IPS-18a (cell line): Measurements from ENCODE around the gene COPS2.

Experiments
- H3K27ac ChIP-seq: one replicate; pipeline ENCODE4 v1.5.1; 2013; ENCODE audit warnings: low read length
- H3K27me3 ChIP-seq: one replicate; pipeline ENCODE4 v1.6.1; 2013; ENCODE audit warnings: mild to moderate bottlenecking, low read length; ENCODE audit not compliant: control insufficient read depth, insufficient read depth
- H3K36me3 ChIP-seq: one replicate; pipeline ENCODE4 v1.6.1; 2013; ENCODE audit warnings: low read depth, low read length; ENCODE audit not compliant: control insufficient read depth
- H3K4me1 ChIP-seq: one replicate; pipeline ENCODE4 v1.6.1; 2013; ENCODE audit warnings: low read depth, low read length; ENCODE audit not compliant: control insufficient read depth
- H3K4me3 ChIP-seq: one replicate; pipeline ENCODE4 v1.5.1; 2013; ENCODE audit warnings: low read length
- H3K9ac ChIP-seq: one replicate; pipeline ENCODE4 v1.6.1; 2013; ENCODE audit warnings: mild to moderate bottlenecking, low read length, moderate library complexity
- H3K9me3 ChIP-seq: one replicate; pipeline ENCODE4 v1.6.1; 2013; ENCODE audit warnings: low read depth, low read length; ENCODE audit not compliant: control insufficient read depth

The COPS2 gene

GRCh38 chr15:49124371-49124770 is 31.0 kb downstream of the COPS2 start:
- Histone ChIP-seq H3K4me1 (no peaks in the 10 kb centered on the region), H3K9me3 (no peaks in the 10 kb centered on the region), H3K9ac (no peak overlapping the region), H3K36me3 (peaks cover 30% of the 10 kb centered on the region), H3K27me3 (no peaks in the 10 kb centered on the region), H3K27ac (no peak overlapping the region), H3K4me3 (no peak overlapping the region)

GRCh38 chr15:49122541-49123062 is 32.8 kb downstream of the COPS2 start:
- peaks cover 14% of the 10 kb centered on the region for H3K36me3 ChIP-seq
- H3K27me3 ChIP-seq: no peaks in the 10 kb centered on the region
- no peak overlapping the region for H3K27ac ChIP-seq
- H3K4me1 ChIP-seq: no peaks in the 10 kb centered on the region
- no peak overlapping the region for H3K4me3 ChIP-seq
- no peaks in the 10 kb centered on the region for H3K9me3 ChIP-seq
- H3K9ac ChIP-seq: no peak overlapping the region

GRCh38 chr15:49121901-49122300 is 33.5 kb downstream of the COPS2 start:
- H3K4me1 ChIP-seq: no peaks in the 10 kb centered on the region
- H3K27ac ChIP-seq: no peak overlapping the region
- peaks cover 7% of the 10 kb centered on the region for H3K36me3 ChIP-seq
- H3K4me3 ChIP-seq: no peak overlapping the region
- H3K9ac ChIP-seq: no peak overlapping the region
- no peaks in the 10 kb centered on the region for H3K9me3 ChIP-seq
- no peaks in the 10 kb centered on the region for H3K27me3 ChIP-seq

- Histone ChIP-seq H3K9me3 (no peaks in the 10 kb centered on the region), H3K4me1 (no peaks in the 10 kb centered on the region), H3K36me3 (peaks cover 4% of the 10 kb centered on the region), H3K4me3 (no peak overlapping the region), H3K9ac (no peak overlapping the region), H3K27ac (no peak overlapping the region), H3K27me3 (no peaks in the 10 kb centered on the region)
Observed at GRCh38 chr15:49120832-49121231, 34.6 kb downstream of the COPS2 start.

GRCh38 chr15:49116108-49116857 is 39.1 kb downstream of the COPS2 start:
- H3K4me1 ChIP-seq: no peaks in the 10 kb centered on the region
- no peak overlapping the region for H3K4me3 ChIP-seq
- H3K9ac ChIP-seq: no peak overlapping the region
- no peaks in the 10 kb centered on the region for H3K27me3 ChIP-seq
- H3K36me3 ChIP-seq: no peaks in the 10 kb centered on the region
- H3K9me3 ChIP-seq: peaks cover 3% of the 10 kb centered on the region
- no peak overlapping the region for H3K27ac ChIP-seq

GRCh38 chr15:49115062-49115461 is 40.3 kb downstream of the COPS2 start:
- H3K27ac ChIP-seq: no peak overlapping the region
- H3K27me3 ChIP-seq: no peaks in the 10 kb centered on the region
- H3K4me1 ChIP-seq: peaks cover 2% of the 10 kb centered on the region
- no peak overlapping the region for H3K4me3 ChIP-seq
- peaks cover 3% of the 10 kb centered on the region for H3K9me3 ChIP-seq
- no peak overlapping the region for H3K9ac ChIP-seq
- H3K36me3 ChIP-seq: no peaks in the 10 kb centered on the region

- Histone ChIP-seq H3K4me1 (peaks cover 7% of the 10 kb centered on the region), H3K27ac (no peak overlapping the region), H3K27me3 (no peaks in the 10 kb centered on the region), H3K4me3 (no peak overlapping the region), H3K9ac (no peak overlapping the region), H3K9me3 (peaks cover 3% of the 10 kb centered on the region), H3K36me3 (no peaks in the 10 kb centered on the region)
Observed at GRCh38 chr15:49110158-49110944, 45.0 kb downstream of the COPS2 start.

- H3K4me1 ChIP-seq: no peaks in the 10 kb centered on the region
- no peak overlapping the region for H3K9ac ChIP-seq
- no peaks in the 10 kb centered on the region for H3K27me3 ChIP-seq
- H3K27ac ChIP-seq: no peak overlapping the region
- no peaks in the 10 kb centered on the region for H3K36me3 ChIP-seq
- no peaks in the 10 kb centered on the region for H3K9me3 ChIP-seq
- no peak overlapping the region for H3K4me3 ChIP-seq
Observed at GRCh38 chr15:49103002-49103401, 52.4 kb downstream of the COPS2 start.

- Histone ChIP-seq H3K4me1 (no peaks in the 10 kb centered on the region), H3K27ac (no peak overlapping the region), H3K9me3 (no peaks in the 10 kb centered on the region), H3K36me3 (no peaks in the 10 kb centered on the region), H3K4me3 (no peak overlapping the region), H3K27me3 (no peaks in the 10 kb centered on the region), H3K9ac (no peak overlapping the region)
Observed at GRCh38 chr15:49101536-49101935, 53.9 kb downstream of the COPS2 start.

- Histone ChIP-seq H3K36me3 (no peaks in the 10 kb centered on the region), H3K9ac (no peak overlapping the region), H3K4me3 (no peak overlapping the region), H3K9me3 (no peaks in the 10 kb centered on the region), H3K27ac (no peak overlapping the region), H3K27me3 (no peaks in the 10 kb centered on the region), H3K4me1 (no peaks in the 10 kb centered on the region)
Observed at GRCh38 chr15:49096090-49096750, 59.2 kb downstream of the COPS2 start.

GRCh38 chr15:49094923-49095322 is 60.5 kb downstream of the COPS2 start:
- no peaks in the 10 kb centered on the region for H3K9me3 ChIP-seq
- no peaks in the 10 kb centered on the region for H3K4me1 ChIP-seq
- no peak overlapping the region for H3K4me3 ChIP-seq
- H3K27ac ChIP-seq: no peak overlapping the region
- H3K27me3 ChIP-seq: no peaks in the 10 kb centered on the region
- no peaks in the 10 kb centered on the region for H3K36me3 ChIP-seq
- H3K9ac ChIP-seq: no peak overlapping the region
